Sigmoid colon (tissue), 7 donors: ENCODE results near the gene HIVEP3. TPM values are rescaled to one million over a fixed set of nuclear protein-coding genes. Genes with fewer than 3 reads are reported as not detected.
"Not testable (repeated sequence)": the region's sequence is repeated elsewhere in the genome, so short reads cannot be mapped to it uniquely, and the experiment has no call there.

Experiments used
- DNase-seq: peaks from one replicate; pipeline ENCODE4 v3.0.0-alpha.2; 2019
- H3K27ac ChIP-seq, 4 donors: fragments of 200-600 bp; sonication (generic); one replicate each; pipeline ENCODE4 v1.5.1; 2016 to 2019; ENCODE audit warnings: mild to moderate bottlenecking in 1 of 4
- H3K27me3 ChIP-seq, 3 donors: fragments of 200-600 bp; sonication (generic); one replicate each; pipeline ENCODE4 v1.5.1; 2019; ENCODE audit warnings: mild to moderate bottlenecking in 1 of 3
- H3K36me3 ChIP-seq, 4 donors: fragments of 200-600 bp; sonication (generic); one replicate each; pipeline ENCODE4 v1.5.1; 2016 to 2019
- H3K4me1 ChIP-seq, 4 donors: fragments of 200-600 bp; sonication (generic); one replicate each; pipeline ENCODE4 v1.5.1; 2017 to 2019
- H3K4me3 ChIP-seq, 4 donors: fragments of 200-600 bp; sonication (generic); one replicate each; pipeline ENCODE4 v1.5.1; 2017 to 2019; ENCODE audit warnings: mild to moderate bottlenecking in 2 of 4, moderate library complexity in 1 of 4
- H3K9me3 ChIP-seq, 4 donors: fragments of 200-600 bp in 3 of 4; sonication (generic) in 3 of 4; one replicate each; pipeline versions ENCODE4 v1.5.1 to v1.6.1; 2013 to 2019
- CTCF ChIP-seq, 4 experiments: fragments of 450-650 bp in 3 of 4; fragments of 200-600 bp in 1 of 4; IDR thresholded peaks; one replicate each; pipeline ENCODE4 v1.5.1; 2016 to 2019; ENCODE audit warnings: antibody characterized with exemption in 4 of 4, mild to moderate bottlenecking in 3 of 4, moderate library complexity in 2 of 4
- EP300 ChIP-seq, 4 donors: sonication (generic); formaldehyde crosslinking; IDR thresholded peaks; one replicate each; pipeline ENCODE4 v1.6.1; 2017; ENCODE audit warnings: antibody characterized with exemption in 4 of 4
- POLR2A ChIP-seq, 2 donors: fragments of 450-650 bp; IDR thresholded peaks; one replicate each; pipeline ENCODE4 v1.6.1; 2016; ENCODE audit warnings: antibody characterized with exemption in 2 of 2, mild to moderate bottlenecking in 2 of 2, moderate library complexity in 2 of 2
- POLR2AphosphoS5 ChIP-seq, 4 donors: sonication (generic); formaldehyde crosslinking; IDR thresholded peaks; one replicate each; pipeline ENCODE4 v1.6.1; 2017; ENCODE audit warnings: antibody characterized with exemption in 4 of 4
- WGBS, 2 donors: extraction: QIAGEN DNeasy Blood & Tissue Kit; methylation state at CpG; one replicate each; pipeline ENCODE4 v1.1.7; 2013; 5-methylcytosine and 5-hydroxymethylcytosine counted together
- intact Hi-C: fragments of 100-400 bp; cut with DNase I; formaldehyde crosslinking; loops from one replicate; pipeline ENCODE4 v1.15.1; 2023
- polyA plus RNA-seq, 3 donors: library from polyadenylated mRNA; stranded (reverse); fragments of 200-250 nt; gene quantifications; one replicate each; pipeline ENCODE4 v1.2.3, GENCODE V29; 2013
- total RNA-seq, 4 donors: library from RNA; depleted of rRNA; stranded (reverse); fragments of >200 nt; gene quantifications; one replicate each; pipeline ENCODE4 v1.1.0, GENCODE V29; 2016
- donor health status: healthy with polysubstance abuse.
- donor health status: Bipolar disorder and iron deficiency.
- donor health status: healthy.

HIVEP3 gene
- total and polyA plus RNA-seq, 7 donors: 1.4 to 7.8 (median 3.2) TPM

GRCh38 chr1:41696381-41696780 is 222.3 kb downstream of the HIVEP3 start:
- 82 to 93% methylated on average over 9 of the region's 9 CpGs for WGBS, 2 donors

DNA sequence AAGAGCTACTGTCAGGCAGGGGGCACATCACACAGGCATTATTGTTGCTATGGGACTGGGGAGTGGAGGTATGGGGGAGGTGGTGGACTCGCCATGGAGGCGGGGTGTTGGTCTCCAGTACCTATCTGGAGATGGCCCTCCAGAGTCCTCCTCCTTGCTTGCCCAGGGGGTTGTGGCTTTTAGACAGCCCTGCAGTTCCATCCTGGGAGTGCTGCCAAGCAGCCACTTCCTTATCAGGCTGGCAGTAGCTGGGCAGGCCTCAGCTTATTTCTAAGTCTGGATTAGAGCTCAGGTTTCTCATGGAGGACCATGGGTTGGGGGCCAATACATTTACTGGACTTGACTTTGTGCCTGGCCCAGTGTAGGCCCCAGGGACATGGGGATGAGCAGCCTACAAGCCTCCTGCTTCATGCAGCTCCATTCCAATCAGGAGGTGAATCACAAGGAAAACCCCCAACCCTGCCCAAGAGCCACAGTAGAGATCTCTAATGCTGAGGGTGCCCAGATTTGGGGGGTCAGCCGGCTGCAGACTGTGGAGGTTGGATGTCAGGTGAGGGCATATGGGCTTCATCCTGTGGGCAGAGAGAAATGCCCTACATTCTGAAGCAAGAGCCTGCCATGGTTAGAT is 223.5 kb downstream of the HIVEP3 start:
- H3K9me3 ChIP-seq: no peaks in the 10 kb centered on the region
- TF ChIP-seq CTCF (IDR thresholded peaks at IDR 0.05) (no peak), POLR2A (IDR thresholded peaks at IDR 0.05) (no peak), EP300 (IDR thresholded peaks at IDR 0.05) (no peak), POLR2AphosphoS5 (IDR thresholded peaks at IDR 0.05) (no peak)
- no peaks in the 10 kb centered on the region for H3K4me1 ChIP-seq
- no peak overlapping the region for H3K27ac ChIP-seq
- H3K36me3 ChIP-seq: no peaks in the 10 kb centered on the region
- intact Hi-C loops: no loop called here
- 74 to 75% methylated on average over 3 of the region's 3 CpGs for WGBS, 2 donors
- DNase-seq: no peak
- no peaks in the 10 kb centered on the region for H3K27me3 ChIP-seq
- no peak overlapping the region for H3K4me3 ChIP-seq

More at GRCh38 chr1:41696381-41696780, 222.3 kb downstream of the HIVEP3 start:
- Histone ChIP-seq H3K9me3 (no peaks in the 10 kb centered on the region), H3K36me3 (no peaks in the 10 kb centered on the region), H3K27me3 (no peaks in the 10 kb centered on the region), H3K4me3 (no peak overlapping the region), H3K4me1 (no peaks in the 10 kb centered on the region), H3K27ac (no peak overlapping the region)
- no peak for TF ChIP-seq CTCF (IDR thresholded peaks at IDR 0.05)
- no peak for TF ChIP-seq POLR2AphosphoS5 (IDR thresholded peaks at IDR 0.05)
- TF ChIP-seq POLR2A (IDR thresholded peaks at IDR 0.05): no peak
- DNase-seq: no peak
- intact Hi-C loops: no loop called here

DNA sequence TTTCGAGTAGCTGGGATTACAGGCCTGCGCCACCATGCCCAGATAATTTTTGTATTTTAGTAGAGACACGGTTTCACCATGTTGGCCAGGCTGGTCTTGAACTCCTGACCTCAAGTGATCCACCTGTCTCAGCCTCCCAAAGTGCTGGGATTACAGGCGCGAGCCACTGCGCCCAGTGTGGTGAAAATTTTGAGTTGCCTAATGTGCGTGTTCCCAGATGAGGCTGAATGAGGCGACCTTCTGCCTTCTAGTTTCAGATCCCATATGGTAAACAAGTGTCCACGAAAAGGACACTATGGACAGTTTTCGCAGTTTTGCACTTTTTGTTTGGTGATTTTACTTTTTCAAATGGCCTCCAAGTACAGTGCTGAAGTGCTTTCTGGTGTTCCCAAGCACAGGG is 226.8 kb downstream of the HIVEP3 start:
- WGBS, 2 donors: 93% methylated on average over 10 of the region's 10 CpGs
- H3K27ac ChIP-seq, H3K4me3 ChIP-seq, H3K27me3 ChIP-seq, intact Hi-C loops, H3K9me3 ChIP-seq, DNase-seq, H3K36me3 ChIP-seq, H3K4me1 ChIP-seq: not testable (repeated sequence)

DNA sequence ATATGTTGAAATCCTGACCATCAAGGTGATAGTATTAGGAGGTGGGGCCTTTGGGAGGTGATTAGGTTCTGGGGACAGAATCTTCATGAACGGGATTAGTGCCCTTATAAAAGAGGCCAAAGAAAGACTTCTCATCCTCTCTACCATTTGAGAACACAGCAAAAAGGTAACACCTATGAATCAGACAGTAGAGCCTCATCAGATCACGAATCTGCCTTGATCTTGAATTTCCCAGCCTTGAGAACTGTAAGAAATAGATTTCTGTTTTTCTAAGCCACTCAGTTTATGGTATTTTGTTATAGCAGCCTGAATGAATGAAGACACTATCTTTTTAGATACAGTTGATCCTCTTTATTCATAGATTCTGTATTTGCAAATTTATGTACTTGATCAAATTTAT is 227.3 kb downstream of the HIVEP3 start:
- Histone ChIP-seq H3K4me1 (no peaks in the 10 kb centered on the region), H3K36me3 (no peaks in the 10 kb centered on the region), H3K9me3 (no peaks in the 10 kb centered on the region), H3K4me3 (no peak overlapping the region), H3K27me3 (no peaks in the 10 kb centered on the region), H3K27ac (no peak overlapping the region)
- 84 to 86% methylated on average over 2 of the region's 2 CpGs for WGBS, 2 donors
- DNase-seq: no peak
- intact Hi-C loops: no loop called here
- no peak for TF ChIP-seq EP300 (IDR thresholded peaks at IDR 0.05)
- no peak for TF ChIP-seq POLR2A (IDR thresholded peaks at IDR 0.05)
- TF ChIP-seq CTCF (IDR thresholded peaks at IDR 0.05): no peak
- no peak for TF ChIP-seq POLR2AphosphoS5 (IDR thresholded peaks at IDR 0.05)

DNA sequence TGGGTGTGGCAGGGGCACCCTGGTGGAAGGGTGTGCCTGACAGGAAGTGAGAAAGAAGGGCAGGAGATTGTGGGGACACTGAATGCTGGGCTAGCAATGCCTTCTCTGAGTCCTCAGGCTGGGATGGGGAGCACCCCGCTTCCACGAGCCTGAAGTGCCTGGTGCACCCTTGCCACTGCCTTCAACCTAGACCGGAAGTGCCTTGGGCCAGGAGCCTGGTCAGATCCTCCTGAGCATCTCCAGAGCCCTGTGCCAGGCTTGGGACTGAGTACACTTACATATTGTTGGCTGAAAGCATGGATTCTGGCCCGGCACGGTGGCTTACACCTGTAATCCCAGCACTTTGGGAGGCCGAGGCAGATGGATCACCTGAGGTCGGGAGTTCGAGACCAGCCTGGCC is 228.4 kb downstream of the HIVEP3 start:
- intact Hi-C loops: no loop called here
- Histone ChIP-seq H3K27me3 (no peaks in the 10 kb centered on the region), H3K27ac (no peak overlapping the region), H3K4me1 (no peaks in the 10 kb centered on the region), H3K9me3 (no peaks in the 10 kb centered on the region), H3K4me3 (no peak overlapping the region), H3K36me3 (no peaks in the 10 kb centered on the region)
- 92 to 95% methylated on average over 8 of the region's 8 CpGs for WGBS, 2 donors
- DNase-seq: no peak
- TF ChIP-seq POLR2AphosphoS5 (IDR thresholded peaks at IDR 0.05) (no peak), POLR2A (IDR thresholded peaks at IDR 0.05) (no peak), CTCF (IDR thresholded peaks at IDR 0.05) (no peak), EP300 (IDR thresholded peaks at IDR 0.05) (no peak)
